Measurements from ENCODE around the gene NOTCH2. TPM values are rescaled to one million over a fixed set of nuclear protein-coding genes. Genes with fewer than 3 reads are reported as not detected.

NOTCH2 gene
- total RNA-seq, 4 donors from 2014 or later, result 90.2 to 170 (median 118) TPM

- TF ChIP-seq CTCF (IDR thresholded peaks at IDR 0.05; ENCODE audit: low read depth), result no peak
These were observed 133.5 kb downstream of the NOTCH2 start for GRCh38 chr1:119935915-119936314.

GRCh38 chr1:119935373-119935772 is 134.1 kb downstream of the NOTCH2 start:
- no peak for TF ChIP-seq CTCF (IDR thresholded peaks at IDR 0.05; ENCODE audit: low read depth)

GRCh38 chr1:119933397-119933796 is 136.1 kb downstream of the NOTCH2 start:
- no peak for TF ChIP-seq CTCF (IDR thresholded peaks at IDR 0.05; ENCODE audit: low read depth)

- no peak for TF ChIP-seq CTCF (IDR thresholded peaks at IDR 0.05; ENCODE audit: low read depth)
These were observed 139.7 kb downstream of the NOTCH2 start for GRCh38 chr1:119929643-119930315.

- TF ChIP-seq CTCF (IDR thresholded peaks at IDR 0.05; ENCODE audit: low read depth), result no peak
These were observed 142.9 kb downstream of the NOTCH2 start for GRCh38 chr1:119926553-119926952.

- TF ChIP-seq CTCF (IDR thresholded peaks at IDR 0.05; ENCODE audit: low read depth), result no peak
These were observed 144.2 kb downstream of the NOTCH2 start for GRCh38 chr1:119924948-119925898.
